GM12878 (cell line): Measurements from ENCODE around the gene CD48. TPM values are rescaled to one million over a fixed set of nuclear protein-coding genes. Genes with fewer than 3 reads are reported as not detected.

ENCODE experiments used
- ATAC-seq: fragments of 200-7000 bp; cut with Tn5 transposase; 3 replicates; pipeline ENCODE4 v1.9.1; 2020; ENCODE audit warnings: mild to moderate bottlenecking, moderate library complexity
- BruUV-seq: library from RNA; stranded (reverse); fragments of 400-500 nt; replicated peaks from 2 replicates; lab custom pipeline; 2021; lab: Mats Ljungman, UMichigan
- CTCF ChIA-PET: fragments of 300-600 bp; sonication (Branson Sonifier 250); formaldehyde crosslinking; extraction: SDS; loops from one replicate; lab custom pipeline; 2021; ENCODE audit warnings: inconsistent platforms; lab: Yijun Ruan, JAX
- POLR2A ChIA-PET: fragments of 350-600 bp; formaldehyde crosslinking; extraction: SDS; loops from one replicate; lab custom pipeline; 2021; ENCODE audit warnings: inconsistent platforms; lab: Charles Lee
- RAD21 ChIA-PET: fragments of 300-600 bp; sonication (Branson Sonifier 250); formaldehyde crosslinking; loops from one replicate; lab custom pipeline; 2023; ENCODE audit warnings: antibody characterized with exemption; ENCODE audit not compliant: unreplicated experiment; lab: Charles Lee
- SMC1A ChIA-PET: fragments of 300-600 bp; sonication (Branson Sonifier 250); formaldehyde crosslinking; loops from one replicate; lab custom pipeline; 2023; ENCODE audit not compliant: unreplicated experiment, uncharacterized antibody; lab: Charles Lee
- DNase-seq: peaks from one replicate; pipeline ENCODE4 v3.0.0-alpha.2; 2011; ENCODE audit warnings: low read depth, low spot score
- FAIRE-seq: peaks from 3 replicates; lab custom pipeline; 2011; peaks lifted over from hg19 to GRCh38; lab: Jason Lieb, UNC
- H2AFZ ChIP-seq: 2 replicates; pipeline ENCODE4 v1.6.0; 2011; ENCODE audit warnings: low read depth, low read length, control low read depth; ENCODE audit not compliant: control insufficient read depth
- H3K27ac ChIP-seq: 2 replicates; pipeline ENCODE4 v1.5.1; 2011; ENCODE audit warnings: control low read depth; ENCODE audit not compliant: control insufficient read depth, insufficient read depth
- H3K27me3 ChIP-seq, 2 experiments: replicated peaks in 1 of 2; 2 replicates each; pipeline versions ENCODE4 v1.6.0 to v1.6.1; 2011; ENCODE audit warnings: low read length in 1 of 2; ENCODE audit not compliant: control insufficient read depth in 2 of 2, insufficient read depth in 2 of 2
- H3K36me3 ChIP-seq, 2 experiments: 2 replicates each; pipeline ENCODE4 v1.5.1; 2011; ENCODE audit warnings: low read length in 1 of 2; ENCODE audit not compliant: control insufficient read depth in 2 of 2, insufficient read depth in 2 of 2
- H3K4me1 ChIP-seq: 2 replicates; pipeline ENCODE4 v1.6.1; 2011; ENCODE audit warnings: mild to moderate bottlenecking, low read length, moderate library complexity, mixed read lengths; ENCODE audit not compliant: control insufficient read depth, insufficient read depth
- H3K4me2 ChIP-seq: 2 replicates; pipeline ENCODE4 v1.6.0; 2011; ENCODE audit warnings: control low read depth; ENCODE audit not compliant: control insufficient read depth, insufficient read depth
- H3K4me3 ChIP-seq: fragments of 200-600 bp; sonication (generic); 2 replicates; pipeline ENCODE4 v1.5.1; 2016
- H3K79me2 ChIP-seq: 2 replicates; pipeline ENCODE4 v1.6.0; 2011; ENCODE audit warnings: low read length; ENCODE audit not compliant: control insufficient read depth, insufficient read depth
- H3K9ac ChIP-seq: 2 replicates; pipeline ENCODE4 v1.8.0; 2011; ENCODE audit warnings: low read length, control low read depth, mixed read lengths; ENCODE audit not compliant: control insufficient read depth, insufficient read depth
- H3K9me3 ChIP-seq: replicated peaks from 3 replicates; pipeline ENCODE4 v1.5.1; 2011; ENCODE audit warnings: mild to moderate bottlenecking, low read length; ENCODE audit not compliant: control insufficient read depth, insufficient read depth
- H4K20me1 ChIP-seq: 2 replicates; pipeline ENCODE4 v1.6.0; 2011; ENCODE audit not compliant: control insufficient read depth, insufficient read depth
- ATF3 ChIP-seq: IDR thresholded peaks from 2 replicates; pipeline ENCODE4 v1.6.1; 2011; ENCODE audit warnings: low read depth, mild to moderate bottlenecking, low read length, moderate library complexity, borderline replicate concordance; ENCODE audit errors: extremely low read depth
- ESRRA ChIP-seq: IDR thresholded peaks from 2 replicates; pipeline ENCODE4 v1.6.1; 2012; ENCODE audit warnings: mild to moderate bottlenecking, low read length, improper control_type of control experiment
- GATAD2B ChIP-seq: fragments of 450-650 bp; conservative IDR thresholded peaks from 2 replicates; pipeline ENCODE4 v1.6.1; 2017; ENCODE audit warnings: low read depth, mild to moderate bottlenecking, moderate library complexity
- KDM1A ChIP-seq: fragments of 200-600 bp; sonication (generic); IDR thresholded peaks from 2 replicates; pipeline ENCODE4 v1.6.1; 2016; ENCODE audit warnings: borderline replicate concordance
- PAX5 ChIP-seq: IDR thresholded peaks from 2 replicates; pipeline ENCODE4 v1.6.1; 2011; ENCODE audit warnings: low read depth, low read length, borderline replicate concordance
- SPI1 ChIP-seq: IDR thresholded peaks from 2 replicates; pipeline ENCODE4 v1.6.1; 2011; ENCODE audit warnings: low read depth, mild to moderate bottlenecking, low read length, moderate library complexity, borderline replicate concordance; ENCODE audit not compliant: insufficient read depth
- USF2 ChIP-seq: IDR thresholded peaks from 2 replicates; pipeline ENCODE4 v1.6.1; 2011; ENCODE audit warnings: low read depth, low read length, improper control_type of control experiment, borderline replicate concordance
- ZNF592 ChIP-seq: fragments of 450-650 bp; IDR thresholded peaks from 2 replicates; pipeline ENCODE4 v1.6.1; 2017; ENCODE audit warnings: mild to moderate bottlenecking, moderate library complexity
- ZZZ3 ChIP-seq: IDR thresholded peaks from 2 replicates; pipeline ENCODE4 v1.6.1; 2011; ENCODE audit warnings: low read depth; ENCODE audit not compliant: control insufficient read depth, insufficient read length
- whole genome bisulfite sequencing: methylation state at CpG from one replicate; pipeline ENCODE4 v1.1.6; 2016; ENCODE audit warnings: low lambda C conversion rate; ENCODE audit not compliant: insufficient replicate concordance, insufficient coverage; ENCODE audit errors: missing lambda C conversion rate; 5-methylcytosine and 5-hydroxymethylcytosine counted together
- in situ Hi-C: fragments of 300-500 bp; cut with MboI; formaldehyde crosslinking; loops from 9 replicates; pipeline ENCODE4 v1.14.3; 2018; ENCODE audit warnings: mixed read lengths
- intact Hi-C: fragments of 100-400 bp; cut with micrococcal nuclease; formaldehyde crosslinking; loops from one replicate; pipeline ENCODE4 v1.14.2; 2022; ENCODE audit not compliant: unreplicated experiment
- polyA plus RNA-seq, 11 experiments: library from polyadenylated mRNA; depleted of rRNA in 4 of 11; unstranded in 6 of 11; stranded (reverse) in 5 of 11; fragments of >200 nt; fragmentation: Nextera tagmentation in 4 of 11; fragmentation: Illumina TruSeq in 1 of 11; extraction: Ambion mirVana in 4 of 11; extraction: Trizol in 1 of 11; gene quantifications; 1 replicate in 1 of 11; 2 replicates in 10 of 11; pipeline versions ENCODE4 v1.2.1 to v1.2.3, GENCODE V29; 2011 to 2016; ENCODE audit warnings: inconsistent platforms in 2 of 11, missing spikeins in 2 of 11, low read depth in 1 of 11
- total RNA-seq, 4 experiments: library from RNA; depleted of rRNA in 3 of 4; stranded (reverse); fragments of >200 nt in 3 of 4; fragmentation: Illumina TruSeq in 1 of 4; extraction: Trizol in 1 of 4; gene quantifications; 2 replicates each; pipeline versions ENCODE4 v1.2.1 to v1.2.3, GENCODE V29; 2013 to 2021

Gene CD48
- total and polyA plus RNA-seq, 10 of the 15 experiments (the other 5 are each of a cell fraction or from before 2014, with no cell fraction given) = 302 to 1,315 (median 430) TPM

GRCh38 chr1:160667896-160668295 is 43.7 kb downstream of the CD48 start:
- ChIA-PET SMC1A (interaction anchor here (0.7 to 1.8 kb wide), 7 partner anchors 13 to 101 kb away, joined by 3 to 7 read pairs (median 3); no protein-coding TSS in a partner anchor), RAD21 (interaction anchor here (1.0 to 1.2 kb wide), 2 partner anchors 41 to 46 kb away, joined by 3 to 6 read pairs; no protein-coding TSS in a partner anchor), POLR2A (interaction anchor here (0.7 to 1.3 kb wide), 3 partner anchors 15 to 41 kb away, joined by 3 to 4 read pairs (median 3); partner anchors contain the start of gene SLAMF1), CTCF (interaction anchor here (0.8 to 1.6 kb wide), 4 partner anchors 11 to 49 kb away, joined by 3 to 5 read pairs (median 4); partner anchors contain the start of gene SLAMF1)
- 90% methylated on average over 2 of the region's 2 CpGs for WGBS
- Histone ChIP-seq H3K9ac (no peak overlapping the region), H3K4me1 (peaks cover 40% of the 10 kb centered on the region), H3K9me3 (no peaks in the 10 kb centered on the region; the same call in none of the 3 replicates), H3K36me3 (no peaks in the 10 kb centered on the region), H3K79me2 (peaks cover 14% of the 10 kb centered on the region), H2AFZ (no peak overlapping the region), H3K4me2 (no peak overlapping the region), H3K4me3 (no peak overlapping the region), H3K27ac (no peak overlapping the region), H3K27me3 (no peaks in the 10 kb centered on the region), H4K20me1 (no peaks in the 10 kb centered on the region)
- ATAC-seq = no peak
- in situ Hi-C loops = no loop called here
- intact Hi-C loops = no loop called here
- DNase-seq = no peak
- no peak for FAIRE-seq
- no TSS peak for BruUV-seq
- TF ChIP-seq ESRRA (no peak), KDM1A (no peak), GATAD2B (no peak), USF2 (no peak), ATF3 (no peak), PAX5 (no peak), ZNF592 (no peak), SPI1 (no peak), ZZZ3 (no peak)
